Suprapubic skin (tissue), 4 donors: ENCODE results near the gene RRM2.

Experiments used
- EP300 ChIP-seq: sonication (generic); formaldehyde crosslinking; IDR thresholded peaks from one replicate; pipeline ENCODE4 v1.6.1; 2017; ENCODE audit warnings: antibody characterized with exemption
- POLR2A ChIP-seq, 2 donors: fragments of 450-650 bp; IDR thresholded peaks; one replicate each; pipeline ENCODE4 v1.6.1; 2017; ENCODE audit warnings: antibody characterized with exemption in 2 of 2, mild to moderate bottlenecking in 2 of 2, moderate library complexity in 2 of 2
- POLR2AphosphoS5 ChIP-seq, 3 donors: sonication (generic); formaldehyde crosslinking; IDR thresholded peaks; one replicate each; pipeline ENCODE4 v1.6.1; 2017; ENCODE audit warnings: antibody characterized with exemption in 3 of 3
- TF ChIP-seq, protein P1 (sequence below), 2 donors: fragments of 200-600 bp in 1 of 2; fragments of 450-650 bp in 1 of 2; sonication (generic) in 1 of 2; IDR thresholded peaks; one replicate each; pipeline ENCODE4 v1.5.1; 2016 to 2019; ENCODE audit warnings: antibody characterized with exemption in 2 of 2, mild to moderate bottlenecking in 1 of 2, moderate library complexity in 1 of 2

DNA sequence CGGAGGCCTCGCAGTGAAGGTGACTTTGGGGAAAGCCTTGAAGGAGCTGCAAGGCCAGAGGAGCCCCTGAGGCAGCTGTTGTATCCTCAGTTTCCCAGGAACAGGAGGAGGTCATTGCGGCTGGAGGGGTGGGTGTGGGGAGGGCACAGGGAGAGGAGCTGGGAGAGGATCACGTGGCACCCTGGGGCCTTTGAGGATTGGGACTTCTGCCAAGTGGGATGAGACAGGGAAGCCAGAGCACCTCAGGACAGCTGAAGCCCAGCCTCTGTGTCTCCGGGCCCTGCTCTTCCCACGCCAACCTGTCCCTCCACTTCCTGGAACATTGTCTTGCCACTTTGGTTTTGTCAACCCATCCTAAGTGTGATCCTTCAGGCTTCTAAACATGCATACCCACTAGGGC is 19.4 kb upstream of the RRM2 start:
- no peak for TF ChIP-seq POLR2AphosphoS5 (IDR thresholded peaks at IDR 0.05)
- TF ChIP-seq, protein P1, sequence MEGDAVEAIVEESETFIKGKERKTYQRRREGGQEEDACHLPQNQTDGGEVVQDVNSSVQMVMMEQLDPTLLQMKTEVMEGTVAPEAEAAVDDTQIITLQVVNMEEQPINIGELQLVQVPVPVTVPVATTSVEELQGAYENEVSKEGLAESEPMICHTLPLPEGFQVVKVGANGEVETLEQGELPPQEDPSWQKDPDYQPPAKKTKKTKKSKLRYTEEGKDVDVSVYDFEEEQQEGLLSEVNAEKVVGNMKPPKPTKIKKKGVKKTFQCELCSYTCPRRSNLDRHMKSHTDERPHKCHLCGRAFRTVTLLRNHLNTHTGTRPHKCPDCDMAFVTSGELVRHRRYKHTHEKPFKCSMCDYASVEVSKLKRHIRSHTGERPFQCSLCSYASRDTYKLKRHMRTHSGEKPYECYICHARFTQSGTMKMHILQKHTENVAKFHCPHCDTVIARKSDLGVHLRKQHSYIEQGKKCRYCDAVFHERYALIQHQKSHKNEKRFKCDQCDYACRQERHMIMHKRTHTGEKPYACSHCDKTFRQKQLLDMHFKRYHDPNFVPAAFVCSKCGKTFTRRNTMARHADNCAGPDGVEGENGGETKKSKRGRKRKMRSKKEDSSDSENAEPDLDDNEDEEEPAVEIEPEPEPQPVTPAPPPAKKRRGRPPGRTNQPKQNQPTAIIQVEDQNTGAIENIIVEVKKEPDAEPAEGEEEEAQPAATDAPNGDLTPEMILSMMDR (IDR thresholded peaks at IDR 0.05), result no peak
- TF ChIP-seq POLR2A (IDR thresholded peaks at IDR 0.05), result no peak
- TF ChIP-seq EP300, result no peak
